Left hindlimb (tissue), 1 donor: ENCODE measurements around the gene SPSB1.
A peak's percentile ranks its signal among the peaks of the same experiment; 100 is the strongest.

ENCODE experiments used
- DNase-seq: peaks from one replicate; pipeline ENCODE4 v3.0.0-alpha.2; 2018

Gene SPSB1

GRCh38 chr1:9320520-9321479 is 28.1 kb downstream of the SPSB1 start:
- no peak for DNase-seq

GRCh38 chr1:9321480-9321849 is 28.8 kb downstream of the SPSB1 start:
- no peak for DNase-seq

GRCh38 chr1:9321986-9322660 is 29.4 kb downstream of the SPSB1 start:
- no peak for DNase-seq

- DNase-seq: no peak
These were observed 30.1 kb downstream of the SPSB1 start for GRCh38 chr1:9322661-9323244.

- DNase-seq: no peak
These were observed 31.8 kb downstream of the SPSB1 start for GRCh38 chr1:9324246-9325096.

GRCh38 chr1:9326596-9326995 is 33.9 kb downstream of the SPSB1 start:
- DNase-seq: no peak

GRCh38 chr1:9328201-9328600 is 35.5 kb downstream of the SPSB1 start:
- no peak for DNase-seq

- no peak for DNase-seq
These were observed 36.0 kb downstream of the SPSB1 start for GRCh38 chr1:9328715-9329114.

GRCh38 chr1:9331016-9331415 is 38.3 kb downstream of the SPSB1 start:
- DNase-seq: no peak

GRCh38 chr1:9331558-9332346 is 39.1 kb downstream of the SPSB1 start:
- no peak for DNase-seq

- no peak for DNase-seq
These were observed 39.9 kb downstream of the SPSB1 start for GRCh38 chr1:9332513-9333143.

GRCh38 chr1:9338397-9339246 is 45.9 kb downstream of the SPSB1 start:
- DNase-seq: peak; percentile 84

- no peak for DNase-seq
These were observed 47.6 kb downstream of the SPSB1 start for GRCh38 chr1:9340172-9340854.

- no peak for DNase-seq
These were observed 48.2 kb downstream of the SPSB1 start for GRCh38 chr1:9340864-9341263.

- DNase-seq: no peak
These were observed 48.7 kb downstream of the SPSB1 start for GRCh38 chr1:9341301-9341845.

- no peak for DNase-seq
These were observed 50.6 kb downstream of the SPSB1 start for GRCh38 chr1:9343269-9343668.

- no peak for DNase-seq
These were observed 51.9 kb downstream of the SPSB1 start for GRCh38 chr1:9344426-9345200.

GRCh38 chr1:9345471-9345870 is 52.8 kb downstream of the SPSB1 start:
- no peak for DNase-seq

GRCh38 chr1:9345922-9346321 is 53.2 kb downstream of the SPSB1 start:
- no peak for DNase-seq
